Measurements from ENCODE around the gene YEATS2. TPM values are rescaled to one million over a fixed set of nuclear protein-coding genes. Genes with fewer than 3 reads are reported as not detected.

The YEATS2 gene
- polyA plus RNA-seq, 4 donors = 3.5 to 19.2 (median 6.0) TPM

DNA sequence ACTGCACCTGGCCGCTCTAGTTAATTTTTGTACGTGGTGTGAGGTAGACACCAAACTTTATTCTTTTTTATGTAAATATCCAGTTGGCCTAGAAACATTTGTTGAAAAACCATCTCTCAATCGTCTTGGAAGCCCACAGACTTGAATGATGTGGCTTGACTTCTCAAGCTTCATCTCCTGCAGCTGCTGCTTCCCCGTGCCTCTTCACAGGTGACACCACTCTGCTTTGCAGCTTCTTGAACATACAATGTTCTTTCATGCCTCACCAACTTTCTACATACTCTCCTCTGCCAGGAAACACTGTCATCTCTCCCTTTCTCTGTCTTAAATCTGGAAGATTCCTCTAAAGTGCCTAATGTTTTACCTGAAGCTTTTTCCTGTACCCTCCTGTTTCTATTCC lies 92.2 kb downstream of the YEATS2 start:
- H3K36me3 ChIP-seq (ENCODE audit: control insufficient read depth in 3 of 3, insufficient read depth in 2 of 3, low read depth in 1 of 3, low read length in 3 of 3) = peaks cover 5 to 43% (median 20%) of the 10 kb centered on the region in 3 donors
- 85 to 92% (median 90%) methylated on average over 4 of the region's 4 CpGs for WGBS, 3 donors
- no peaks in the 10 kb centered on the region for H3K27me3 ChIP-seq (ENCODE audit: control insufficient read depth in 3 of 3, insufficient read depth in 3 of 3, low read length in 3 of 3)
- H3K4me3 ChIP-seq (ENCODE audit: low read depth in 1 of 3, low read length in 3 of 3) = no peak overlapping the region
- no peaks in the 10 kb centered on the region for H3K4me1 ChIP-seq (ENCODE audit: control insufficient read depth in 3 of 3, insufficient read depth in 2 of 3, low read depth in 1 of 3, low read length in 2 of 3)
- no peaks in the 10 kb centered on the region for H3K9me3 ChIP-seq (ENCODE audit: control insufficient read depth in 2 of 2, insufficient read depth in 1 of 2, low read depth in 1 of 2, low read length in 1 of 2)
- no peak overlapping the region for H3K27ac ChIP-seq (ENCODE audit: low read depth in 1 of 3, low read length in 2 of 3)
- no peak for FAIRE-seq
- no peak for DNase-seq

DNA sequence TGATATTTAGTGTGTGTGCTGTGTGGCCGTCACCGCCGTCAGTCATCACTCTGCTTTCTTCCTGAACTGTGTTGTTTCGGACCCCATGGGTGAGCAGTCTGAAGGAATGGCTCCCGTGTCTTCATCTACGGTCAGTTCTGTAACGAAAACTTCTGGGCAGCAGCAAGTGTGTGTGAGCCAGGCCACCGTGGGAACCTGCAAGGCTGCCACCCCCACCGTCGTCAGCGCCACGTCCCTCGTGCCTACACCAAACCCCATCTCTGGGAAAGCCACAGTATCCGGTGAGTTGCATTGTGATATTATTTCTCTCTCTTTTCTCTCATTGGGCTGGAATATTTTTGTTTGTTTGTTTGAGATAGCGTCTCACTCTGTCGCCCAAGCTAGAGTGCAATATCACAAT lies 93.1 kb downstream of the YEATS2 start:
- Histone ChIP-seq H3K9me3 (ENCODE audit: control insufficient read depth in 2 of 2, insufficient read depth in 1 of 2, low read depth in 1 of 2, low read length in 1 of 2) (no peaks in the 10 kb centered on the region), H3K27me3 (ENCODE audit: control insufficient read depth in 3 of 3, insufficient read depth in 3 of 3, low read length in 3 of 3) (no peaks in the 10 kb centered on the region), H3K27ac (ENCODE audit: low read depth in 1 of 3, low read length in 2 of 3) (no peak overlapping the region), H3K4me3 (ENCODE audit: low read depth in 1 of 3, low read length in 3 of 3) (no peak overlapping the region), H3K36me3 (ENCODE audit: control insufficient read depth in 3 of 3, insufficient read depth in 2 of 3, low read depth in 1 of 3, low read length in 3 of 3) (peaks cover 5 to 40% (median 20%) of the 10 kb centered on the region in 3 donors), H3K4me1 (ENCODE audit: control insufficient read depth in 3 of 3, insufficient read depth in 2 of 3, low read depth in 1 of 3, low read length in 2 of 3) (no peaks in the 10 kb centered on the region)
- WGBS, 3 donors = 94 to 97% (median 96%) methylated on average over 16 of the region's 16 CpGs
- FAIRE-seq = no peak
- no peak for DNase-seq

DNA sequence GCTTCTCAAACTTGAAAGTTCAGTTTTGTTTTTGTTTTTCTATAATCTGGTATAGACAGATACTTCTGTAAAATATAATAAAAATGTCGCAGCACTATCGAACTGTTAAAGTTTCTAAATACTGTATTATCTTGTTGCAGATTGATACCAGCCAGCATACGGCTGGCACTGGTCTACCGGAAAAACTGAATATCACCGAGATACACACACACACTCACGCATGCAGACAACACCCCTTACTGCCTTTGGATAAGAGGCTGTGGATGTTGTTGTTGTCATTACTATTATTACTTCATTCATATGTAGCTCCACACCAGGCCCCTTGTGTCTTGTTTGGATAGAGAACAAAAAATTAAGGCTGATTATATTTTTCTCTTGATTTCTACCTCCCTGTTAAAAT lies 95.4 kb downstream of the YEATS2 start:
- DNase-seq (no peak), FAIRE-seq (no peak)
- Histone ChIP-seq H3K36me3 (ENCODE audit: control insufficient read depth in 3 of 3, insufficient read depth in 2 of 3, low read depth in 1 of 3, low read length in 3 of 3) (peaks cover 5 to 40% (median 9%) of the 10 kb centered on the region in 3 donors), H3K9me3 (ENCODE audit: control insufficient read depth in 2 of 2, insufficient read depth in 1 of 2, low read depth in 1 of 2, low read length in 1 of 2) (no peaks in the 10 kb centered on the region), H3K27ac (ENCODE audit: low read depth in 1 of 3, low read length in 2 of 3) (no peak overlapping the region), H3K4me3 (ENCODE audit: low read depth in 1 of 3, low read length in 3 of 3) (no peak overlapping the region), H3K4me1 (ENCODE audit: control insufficient read depth in 3 of 3, insufficient read depth in 2 of 3, low read depth in 1 of 3, low read length in 2 of 3) (no peaks in the 10 kb centered on the region), H3K27me3 (ENCODE audit: control insufficient read depth in 3 of 3, insufficient read depth in 3 of 3, low read length in 3 of 3) (no peaks in the 10 kb centered on the region)
- 90 to 97% (median 94%) methylated on average over 6 of the region's 6 CpGs for WGBS, 3 donors

DNA sequence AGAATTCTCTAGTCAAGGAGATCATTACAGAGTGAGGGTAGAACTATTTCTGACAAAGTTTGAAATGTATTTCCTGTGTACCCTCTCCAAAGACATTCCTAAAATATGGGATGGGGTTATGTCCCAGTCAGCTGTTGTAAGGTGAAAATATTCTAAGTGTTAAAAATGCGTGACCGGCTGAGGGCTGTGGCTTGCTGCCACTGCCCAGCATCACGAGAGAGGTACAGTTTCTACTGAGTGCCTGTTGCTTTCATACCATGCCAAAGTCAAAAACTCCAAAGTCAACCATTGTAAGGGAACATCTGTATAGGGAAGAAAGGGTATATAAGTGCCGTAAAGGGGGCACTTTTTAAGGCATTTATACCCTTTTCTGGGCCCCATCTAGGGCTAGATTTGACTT lies 96.9 kb downstream of the YEATS2 start:
- no peak for FAIRE-seq
- H3K36me3 ChIP-seq (ENCODE audit: control insufficient read depth in 3 of 3, insufficient read depth in 2 of 3, low read depth in 1 of 3, low read length in 3 of 3) = peaks cover 8 to 52% (median 13%) of the 10 kb centered on the region in 3 donors

DNA sequence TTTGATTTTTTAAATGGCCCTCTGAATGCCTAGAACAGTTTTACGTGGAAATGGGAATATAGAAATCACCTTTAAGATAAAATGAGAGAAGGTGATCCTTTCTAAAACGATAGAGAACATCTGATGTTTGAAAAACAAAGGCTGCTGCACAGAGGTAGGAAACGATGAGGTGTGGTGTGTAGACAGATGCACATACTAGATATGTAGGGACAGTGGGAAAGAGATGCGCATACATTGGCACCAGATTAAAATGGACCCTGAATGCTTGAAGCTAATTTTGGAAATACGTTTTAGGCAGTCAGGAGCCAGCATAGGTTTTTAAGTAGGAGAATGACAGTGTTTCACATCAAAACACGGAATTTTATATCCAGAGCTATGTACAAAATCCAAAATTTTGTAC lies 98.8 kb downstream of the YEATS2 start:
- no peak overlapping the region for H3K27ac ChIP-seq (ENCODE audit: low read depth in 1 of 3, low read length in 2 of 3)
- H3K36me3 ChIP-seq (ENCODE audit: control insufficient read depth in 3 of 3, insufficient read depth in 2 of 3, low read depth in 1 of 3, low read length in 3 of 3) = peaks cover 8 to 51% (median 10%) of the 10 kb centered on the region in 3 donors
- no peak overlapping the region for H3K4me3 ChIP-seq (ENCODE audit: low read depth in 1 of 3, low read length in 3 of 3)
- WGBS, 3 donors = 90 to 95% (median 92%) methylated on average over 6 of the region's 6 CpGs
- no peak for FAIRE-seq
- DNase-seq = no peak
- H3K9me3 ChIP-seq (ENCODE audit: control insufficient read depth in 2 of 2, insufficient read depth in 1 of 2, low read depth in 1 of 2, low read length in 1 of 2) = no peaks in the 10 kb centered on the region
- H3K27me3 ChIP-seq (ENCODE audit: control insufficient read depth in 3 of 3, insufficient read depth in 3 of 3, low read length in 3 of 3) = no peaks in the 10 kb centered on the region
- H3K4me1 ChIP-seq (ENCODE audit: control insufficient read depth in 3 of 3, insufficient read depth in 2 of 3, low read depth in 1 of 3, low read length in 2 of 3) = no peaks in the 10 kb centered on the region

More for the DNA sequence above, 96.9 kb downstream of the YEATS2 start:
- no peaks in the 10 kb centered on the region for H3K27me3 ChIP-seq (ENCODE audit: control insufficient read depth in 3 of 3, insufficient read depth in 3 of 3, low read length in 3 of 3)
- H3K4me1 ChIP-seq (ENCODE audit: control insufficient read depth in 3 of 3, insufficient read depth in 2 of 3, low read depth in 1 of 3, low read length in 2 of 3) = no peaks in the 10 kb centered on the region
- DNase-seq = no peak
- H3K27ac ChIP-seq (ENCODE audit: low read depth in 1 of 3, low read length in 2 of 3) = no peak overlapping the region
- H3K9me3 ChIP-seq (ENCODE audit: control insufficient read depth in 2 of 2, insufficient read depth in 1 of 2, low read depth in 1 of 2, low read length in 1 of 2) = no peaks in the 10 kb centered on the region
- no peak overlapping the region for H3K4me3 ChIP-seq (ENCODE audit: low read depth in 1 of 3, low read length in 3 of 3)
- WGBS, 3 donors = 95 to 96% (median 96%) methylated on average over 4 of the region's 4 CpGs

GRCh38 chr3:183797996-183798395 lies 100.4 kb downstream of the YEATS2 start:
- DNase-seq (no peak), FAIRE-seq (no peak)
- no peak overlapping the region for H3K27ac ChIP-seq (ENCODE audit: low read depth in 1 of 3, low read length in 2 of 3)
- H3K4me3 ChIP-seq (ENCODE audit: low read depth in 1 of 3, low read length in 3 of 3) = no peak overlapping the region
- WGBS, 3 donors = 92 to 95% (median 94%) methylated on average over 9 of the region's 9 CpGs
- peaks cover 13 to 60% (median 18%) of the 10 kb centered on the region in 3 donors for H3K36me3 ChIP-seq (ENCODE audit: control insufficient read depth in 3 of 3, insufficient read depth in 2 of 3, low read depth in 1 of 3, low read length in 3 of 3)
- H3K27me3 ChIP-seq (ENCODE audit: control insufficient read depth in 3 of 3, insufficient read depth in 3 of 3, low read length in 3 of 3) = no peaks in the 10 kb centered on the region
- no peaks in the 10 kb centered on the region for H3K9me3 ChIP-seq (ENCODE audit: control insufficient read depth in 2 of 2, insufficient read depth in 1 of 2, low read depth in 1 of 2, low read length in 1 of 2)
- H3K4me1 ChIP-seq (ENCODE audit: control insufficient read depth in 3 of 3, insufficient read depth in 2 of 3, low read depth in 1 of 3, low read length in 2 of 3) = no peaks in the 10 kb centered on the region

GRCh38 chr3:183799461-183799860 lies 101.9 kb downstream of the YEATS2 start:
- Histone ChIP-seq H3K4me1 (ENCODE audit: control insufficient read depth in 3 of 3, insufficient read depth in 2 of 3, low read depth in 1 of 3, low read length in 2 of 3) (no peaks in the 10 kb centered on the region), H3K27ac (ENCODE audit: low read depth in 1 of 3, low read length in 2 of 3) (no peak overlapping the region), H3K36me3 (ENCODE audit: control insufficient read depth in 3 of 3, insufficient read depth in 2 of 3, low read depth in 1 of 3, low read length in 3 of 3) (peaks cover 13 to 64% (median 27%) of the 10 kb centered on the region in 3 donors), H3K27me3 (ENCODE audit: control insufficient read depth in 3 of 3, insufficient read depth in 3 of 3, low read length in 3 of 3) (no peaks in the 10 kb centered on the region), H3K4me3 (ENCODE audit: low read depth in 1 of 3, low read length in 3 of 3) (no peak overlapping the region), H3K9me3 (ENCODE audit: control insufficient read depth in 2 of 2, insufficient read depth in 1 of 2, low read depth in 1 of 2, low read length in 1 of 2) (no peaks in the 10 kb centered on the region)
- WGBS, 3 donors = 86 to 90% (median 86%) methylated on average over 5 of the region's 5 CpGs
- DNase-seq (no peak), FAIRE-seq (no peak)

DNA sequence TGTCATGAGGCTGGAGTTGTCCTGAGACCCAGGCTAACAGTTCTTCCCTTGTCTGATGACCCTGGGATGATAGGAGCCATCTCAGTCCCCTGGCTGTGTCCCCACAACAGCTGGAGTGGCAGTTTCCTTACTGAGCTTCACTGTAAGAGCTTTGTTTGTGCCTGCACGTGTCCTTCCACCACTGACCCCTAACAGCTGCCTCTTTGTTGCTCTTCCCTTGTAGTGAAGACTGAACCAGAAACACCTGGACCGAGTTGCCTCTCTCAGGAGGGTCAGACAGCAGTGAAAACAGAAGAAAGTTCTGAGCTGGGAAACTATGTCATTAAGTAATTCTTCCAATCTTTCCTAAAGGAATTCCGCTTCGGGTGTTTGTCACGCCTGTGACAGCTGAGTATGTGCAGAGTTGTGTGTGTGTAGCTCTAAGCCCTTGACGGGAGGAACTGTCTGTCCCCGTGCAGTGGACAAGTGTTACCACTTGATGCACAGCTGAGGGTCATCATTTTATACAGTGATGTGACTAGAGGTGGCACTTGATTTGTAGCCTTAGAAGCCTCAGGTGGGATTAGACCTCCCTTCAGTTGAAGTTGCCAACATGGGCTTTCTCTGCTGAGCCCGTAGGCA lies 102.8 kb downstream of the YEATS2 start:
- no peaks in the 10 kb centered on the region for H3K4me1 ChIP-seq (ENCODE audit: control insufficient read depth in 3 of 3, insufficient read depth in 2 of 3, low read depth in 1 of 3, low read length in 2 of 3)
- no peaks in the 10 kb centered on the region for H3K27me3 ChIP-seq (ENCODE audit: control insufficient read depth in 3 of 3, insufficient read depth in 3 of 3, low read length in 3 of 3)
- no peaks in the 10 kb centered on the region for H3K9me3 ChIP-seq (ENCODE audit: control insufficient read depth in 2 of 2, insufficient read depth in 1 of 2, low read depth in 1 of 2, low read length in 1 of 2)
- WGBS, 3 donors = 84 to 96% (median 95%) methylated on average over 8 of the region's 8 CpGs
- FAIRE-seq (no peak), DNase-seq (no peak)
- peaks cover 18 to 66% (median 27%) of the 10 kb centered on the region in 3 donors for H3K36me3 ChIP-seq (ENCODE audit: control insufficient read depth in 3 of 3, insufficient read depth in 2 of 3, low read depth in 1 of 3, low read length in 3 of 3)
- H3K27ac ChIP-seq (ENCODE audit: low read depth in 1 of 3, low read length in 2 of 3) = no peak overlapping the region
- no peak overlapping the region for H3K4me3 ChIP-seq (ENCODE audit: low read depth in 1 of 3, low read length in 3 of 3)

DNA sequence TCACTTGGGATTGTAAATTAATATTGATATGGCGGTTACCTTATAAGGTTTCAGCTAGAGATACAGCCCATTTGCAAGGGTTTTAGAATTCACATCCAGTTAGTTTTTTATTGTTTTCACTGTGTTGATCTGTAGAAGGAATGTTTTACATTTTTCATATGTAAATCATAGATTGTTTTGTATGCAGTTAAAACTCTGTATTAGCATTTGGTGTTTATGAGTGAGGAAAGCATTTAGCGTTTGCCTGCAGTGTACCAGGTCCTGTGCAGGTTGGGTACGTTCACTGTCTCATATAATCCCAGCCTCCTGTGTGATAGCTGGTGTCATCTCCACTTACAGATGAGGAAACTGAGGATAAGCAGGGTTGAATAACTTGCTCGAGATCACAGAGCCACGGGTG lies 104.0 kb downstream of the YEATS2 start:
- 84 to 98% (median 97%) methylated on average over 5 of the region's 5 CpGs for WGBS, 3 donors
- FAIRE-seq = no peak
- no peaks in the 10 kb centered on the region for H3K9me3 ChIP-seq (ENCODE audit: control insufficient read depth in 2 of 2, insufficient read depth in 1 of 2, low read depth in 1 of 2, low read length in 1 of 2)
- no peak overlapping the region for H3K4me3 ChIP-seq (ENCODE audit: low read depth in 1 of 3, low read length in 3 of 3)
- H3K36me3 ChIP-seq (ENCODE audit: control insufficient read depth in 3 of 3, insufficient read depth in 2 of 3, low read depth in 1 of 3, low read length in 3 of 3) = peaks cover 18 to 72% (median 28%) of the 10 kb centered on the region in 3 donors
- no peaks in the 10 kb centered on the region for H3K4me1 ChIP-seq (ENCODE audit: control insufficient read depth in 3 of 3, insufficient read depth in 2 of 3, low read depth in 1 of 3, low read length in 2 of 3)
- DNase-seq = no peak
- H3K27me3 ChIP-seq (ENCODE audit: control insufficient read depth in 3 of 3, insufficient read depth in 3 of 3, low read length in 3 of 3) = no peaks in the 10 kb centered on the region
- no peak overlapping the region for H3K27ac ChIP-seq (ENCODE audit: low read depth in 1 of 3, low read length in 2 of 3)
